ENCODE measurements around the gene FBH1.
"Not testable (repeated sequence)": the region's sequence is repeated elsewhere in the genome, so short reads cannot be mapped to it uniquely, and the experiment has no call there.

The FBH1 gene

GRCh38 chr10:5889624-5890451 is at the start of gene FBH1, which contains the start of gene ANKRD16:
FBH1 (plus strand) TSS chr10:5890243; CDS start chr10:5890346, 103 bp downstream.
ANKRD16 (minus strand) TSS chr10:5889893; CDS start chr10:5889354, 539 bp downstream.
- DNase-seq (ENCODE audit: low read depth): peak; percentile 100

GRCh38 chr10:5840314-5841307 is 49.4 kb upstream of the FBH1 start:
- no peak for DNase-seq (ENCODE audit: low read depth)

DNA sequence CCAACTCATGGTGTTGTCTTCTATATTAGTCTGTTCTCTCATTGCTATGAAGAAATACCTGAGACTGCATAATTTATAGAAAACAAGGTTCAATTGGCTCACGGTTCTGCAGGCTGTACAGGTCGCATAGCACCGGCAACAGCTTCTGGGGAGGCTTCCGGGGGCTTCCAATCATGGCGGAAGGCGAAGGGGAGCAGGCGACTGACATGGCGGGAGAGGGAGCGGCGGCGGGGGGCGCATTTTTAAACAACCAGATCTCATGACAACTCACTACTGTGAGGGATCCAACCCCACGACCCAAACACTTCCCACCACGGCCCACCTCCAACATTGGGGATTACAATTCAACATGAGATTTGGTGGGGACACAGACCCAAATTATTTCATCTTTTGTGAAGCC is 48.1 kb upstream of the FBH1 start:
- no peak for DNase-seq (ENCODE audit: low read depth)

DNA sequence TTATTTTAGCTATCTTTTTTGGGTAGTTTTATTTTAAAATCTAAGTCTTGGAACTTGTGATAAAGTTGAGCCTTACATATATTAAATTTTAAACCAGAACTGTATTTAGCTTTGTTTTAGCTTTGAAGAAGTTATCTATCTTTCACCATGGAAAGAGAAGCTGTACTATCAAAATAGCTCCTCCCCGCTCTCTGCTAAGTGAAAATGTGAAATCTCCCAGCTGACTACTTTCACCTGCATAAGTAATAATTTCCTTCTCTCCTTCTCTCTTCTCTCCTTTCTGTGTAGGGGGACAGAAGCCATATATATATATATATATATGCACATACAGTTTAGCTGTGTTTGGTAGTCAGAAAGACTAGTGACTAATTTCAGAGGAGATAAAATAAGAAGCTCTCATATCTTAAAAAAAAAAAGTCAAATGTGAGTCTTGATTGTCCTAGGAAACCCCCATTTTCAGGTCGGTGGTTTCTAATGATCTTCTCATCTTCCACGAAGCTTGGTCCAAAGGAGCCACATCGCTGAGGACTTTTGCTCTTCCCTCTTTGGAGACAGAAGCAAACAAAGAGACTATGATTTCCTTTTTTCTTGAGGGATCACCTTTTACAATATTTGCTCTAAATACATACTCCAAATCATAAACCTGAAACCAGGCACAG is 46.2 kb upstream of the FBH1 start:
- no peak for DNase-seq (ENCODE audit: low read depth)

GRCh38 chr10:5844345-5845055 is 45.5 kb upstream of the FBH1 start:
- peak; percentile 35 for DNase-seq (ENCODE audit: low read depth)

- peak; percentile 19 for DNase-seq (ENCODE audit: low read depth)
Measured at GRCh38 chr10:5846667-5847066, 43.4 kb upstream of the FBH1 start.

GRCh38 chr10:5854131-5854475 is 35.9 kb upstream of the FBH1 start:
- DNase-seq (ENCODE audit: low read depth): no peak

DNA sequence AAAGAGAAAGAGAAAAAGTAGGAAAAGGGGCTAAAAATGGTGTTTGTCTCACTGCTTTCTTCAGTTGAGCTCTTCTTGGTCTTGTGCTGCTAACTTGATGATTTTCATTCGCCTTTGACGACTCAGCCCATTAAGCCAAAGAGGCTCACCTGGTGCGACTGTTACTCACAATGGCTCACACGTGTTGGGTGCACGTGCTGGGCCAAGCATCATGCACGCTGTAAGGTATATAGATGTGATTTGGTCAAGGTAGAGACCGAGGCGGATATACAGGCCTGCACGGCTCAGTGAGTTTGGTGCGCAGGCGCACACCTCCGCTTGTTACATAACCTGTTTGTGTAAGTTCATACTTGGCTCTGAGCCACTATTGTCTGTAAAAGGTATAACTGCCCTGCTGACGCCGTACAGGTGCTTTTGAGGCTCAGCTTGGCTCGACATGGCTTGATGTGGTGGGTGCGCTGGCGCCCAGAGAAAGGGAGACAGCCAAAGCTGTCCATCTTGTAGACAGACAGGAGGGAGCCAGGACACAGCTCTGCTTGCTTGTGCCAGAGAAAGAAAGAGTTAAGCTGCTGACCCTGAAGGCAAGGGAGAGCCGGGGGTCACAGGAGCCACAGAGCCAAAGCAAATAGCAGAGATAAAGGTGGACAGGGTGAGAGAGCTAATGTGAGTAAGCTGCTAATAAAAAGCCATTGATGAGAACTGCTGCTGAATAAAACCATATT is 33.9 kb upstream of the FBH1 start:
- no peak for DNase-seq (ENCODE audit: low read depth)

GRCh38 chr10:5856701-5857004 is 33.4 kb upstream of the FBH1 start:
- DNase-seq (ENCODE audit: low read depth): no peak

DNA sequence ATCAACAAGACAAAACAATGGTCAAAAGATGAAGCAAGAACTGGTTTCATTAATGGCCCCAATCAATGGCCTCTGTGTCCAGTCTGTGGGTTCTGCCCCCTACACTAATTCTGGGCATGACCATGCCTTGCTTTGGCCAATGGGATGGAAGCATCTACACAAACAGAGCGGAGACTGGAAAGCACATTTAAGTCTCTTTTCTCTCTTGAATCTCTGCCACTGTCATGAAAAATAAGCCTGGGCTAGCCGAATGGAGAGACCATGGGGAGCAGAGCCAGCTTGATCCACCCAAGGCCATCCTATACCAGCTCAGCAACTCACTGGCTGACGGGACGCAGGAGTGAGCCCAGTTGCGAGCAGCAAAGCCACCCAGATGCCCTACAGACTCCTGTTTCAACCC is 31.2 kb upstream of the FBH1 start:
- DNase-seq (ENCODE audit: low read depth): no peak

DNA sequence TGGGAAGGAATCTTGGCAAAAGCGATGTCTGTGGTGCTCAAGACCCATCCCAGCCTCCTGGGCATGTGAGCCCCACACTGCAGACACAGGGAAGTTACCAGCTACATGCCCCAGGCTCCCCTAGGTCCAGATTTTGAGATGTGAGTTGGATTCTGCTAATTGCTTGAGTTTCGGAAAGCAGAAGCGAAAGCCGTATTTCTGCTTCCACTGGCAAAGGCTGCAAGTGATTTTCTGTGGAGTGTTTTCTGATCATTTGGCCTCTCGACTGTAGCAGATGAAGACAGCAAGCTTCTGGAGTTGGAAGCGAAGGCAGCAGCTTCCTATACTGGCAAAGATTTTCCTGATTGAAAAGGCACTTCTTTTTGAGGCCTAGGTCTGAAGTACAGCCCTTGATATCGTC is 30.0 kb upstream of the FBH1 start:
- DNase-seq (ENCODE audit: low read depth): no peak

DNA sequence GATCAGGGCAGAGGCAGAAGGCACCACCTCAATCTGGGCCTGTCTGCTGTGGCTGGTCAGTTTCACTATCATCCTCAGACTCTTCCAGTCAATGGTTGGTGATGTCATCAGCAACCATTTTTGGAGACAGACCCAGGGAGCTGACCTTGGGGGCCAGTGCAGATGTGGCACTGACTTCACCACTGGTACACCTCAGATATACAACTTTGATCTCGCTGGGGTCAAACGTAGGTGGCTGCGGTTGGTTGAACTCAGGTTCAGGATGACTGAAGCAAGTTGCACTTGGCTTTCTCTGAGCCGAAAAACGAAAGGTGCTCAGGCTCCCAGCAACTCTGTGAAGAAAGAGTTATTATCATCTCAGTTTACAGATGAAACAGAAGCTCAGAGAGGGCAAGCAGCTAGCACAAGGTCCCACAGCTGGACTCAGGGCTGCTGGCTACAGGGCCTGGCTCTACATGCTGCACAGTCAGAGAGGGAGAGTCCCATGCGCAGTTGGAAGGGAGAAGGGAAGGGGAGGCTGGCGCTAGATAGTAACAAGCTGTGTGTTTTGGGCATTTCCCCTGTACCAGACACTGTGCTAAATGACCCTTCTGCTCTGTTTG is 27.6 kb upstream of the FBH1 start:
- DNase-seq (ENCODE audit: low read depth): no peak

GRCh38 chr10:5862981-5863685 is 26.9 kb upstream of the FBH1 start:
- DNase-seq (ENCODE audit: low read depth): not testable (repeated sequence)

DNA sequence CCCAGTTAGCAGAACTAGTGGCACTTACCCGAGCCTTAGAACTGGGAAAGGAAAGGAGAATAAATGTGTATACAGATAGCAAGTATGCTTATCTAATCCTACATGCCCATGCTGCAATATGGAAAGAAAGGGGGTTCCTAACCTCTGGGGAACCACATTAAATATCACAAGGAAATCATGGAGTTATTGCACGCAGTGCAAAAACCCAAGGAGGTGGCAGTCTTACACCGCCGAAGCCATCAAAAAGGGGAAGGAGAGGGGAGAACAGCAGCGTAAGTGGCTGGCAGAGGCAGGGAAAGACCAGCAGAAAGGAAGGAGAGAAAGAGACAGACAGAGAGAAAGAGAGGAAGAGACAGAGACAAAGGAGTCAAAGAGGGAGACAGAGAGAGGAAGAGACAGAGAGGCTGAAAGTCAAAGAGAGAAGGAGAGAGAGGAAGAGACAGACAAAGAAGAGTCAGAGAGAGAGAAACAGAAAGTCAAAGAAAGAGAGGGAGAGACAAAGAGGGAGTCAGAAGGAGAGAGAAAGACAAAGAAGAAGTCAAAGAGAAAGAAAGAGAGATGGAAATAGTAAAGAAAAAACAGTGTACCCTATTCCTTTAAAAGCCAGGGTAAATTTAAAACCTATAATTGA is 23.5 kb upstream of the FBH1 start:
- not testable (repeated sequence) for DNase-seq (ENCODE audit: low read depth)

- not testable (repeated sequence) for DNase-seq (ENCODE audit: low read depth)
Measured at GRCh38 chr10:5867091-5867615, 22.9 kb upstream of the FBH1 start.

GRCh38 chr10:5868383-5868782 is 21.7 kb upstream of the FBH1 start:
- not testable (repeated sequence) for DNase-seq (ENCODE audit: low read depth)

DNA sequence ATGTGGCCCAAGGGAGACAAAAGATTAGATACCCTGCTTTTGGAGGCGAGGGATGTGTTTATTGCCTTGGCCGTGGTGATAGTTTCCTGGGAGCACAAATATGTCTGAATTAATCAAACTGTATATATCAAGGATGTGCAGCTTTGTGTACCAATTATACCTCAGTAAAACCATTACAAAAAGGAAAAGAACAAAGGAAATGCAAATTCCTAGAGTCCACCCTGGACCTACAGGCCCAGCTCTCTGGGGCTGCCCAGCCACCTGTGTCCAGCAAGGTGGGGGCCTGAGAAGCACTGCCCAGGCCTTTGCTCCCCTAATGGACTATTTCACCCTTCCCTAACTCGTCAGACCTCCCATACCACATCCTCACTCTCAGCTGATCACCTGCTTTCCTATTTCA is 20.9 kb upstream of the FBH1 start:
- no peak for DNase-seq (ENCODE audit: low read depth)

GRCh38 chr10:5871596-5871995 is 18.4 kb upstream of the FBH1 start:
- DNase-seq (ENCODE audit: low read depth): no peak

DNA sequence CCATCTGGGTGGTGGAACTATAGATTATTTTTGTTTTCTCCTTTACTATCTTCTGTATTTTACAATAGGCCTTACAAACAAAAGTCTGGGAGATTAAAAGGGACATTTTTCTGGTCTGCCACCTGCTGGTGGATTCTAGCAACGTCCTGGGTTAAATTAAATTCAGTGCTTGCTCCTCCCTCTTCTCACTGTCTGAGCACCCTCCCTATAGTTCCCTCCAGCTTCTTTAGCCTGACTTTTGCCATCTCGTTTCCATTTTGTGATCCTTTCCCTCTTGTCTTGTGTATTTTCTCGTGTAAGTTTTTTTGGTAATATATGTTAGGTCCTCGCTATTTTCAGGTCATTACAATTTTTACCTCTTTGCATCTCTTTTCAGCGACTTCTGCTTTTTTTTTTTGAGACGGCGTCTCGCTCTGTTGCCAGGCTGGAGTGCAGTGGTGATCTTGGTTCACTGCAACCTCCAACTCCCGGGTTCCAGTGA is 16.5 kb upstream of the FBH1 start:
- DNase-seq (ENCODE audit: low read depth): peak; percentile 61
